GM23248 (cell line): Measurements from ENCODE around the gene KIF21A. TPM values are rescaled to one million over a fixed set of nuclear protein-coding genes. Genes with fewer than 3 reads are reported as not detected.

Experiments
- DNase-seq: peaks from one replicate; pipeline ENCODE4 v3.0.0-alpha.2; 2015
- H2AFZ ChIP-seq: fragments of 200-600 bp; sonication (generic); 2 replicates; pipeline ENCODE4 v1.6.1; 2016; ENCODE audit warnings: antibody characterized with exemption
- H3F3A ChIP-seq: fragments of 200-600 bp; sonication (generic); 2 replicates; pipeline ENCODE4 v1.6.1; 2016; ENCODE audit warnings: mild to moderate bottlenecking, antibody characterized with exemption, mixed run types; ENCODE audit not compliant: insufficient read depth
- H3K27ac ChIP-seq: fragments of 200-600 bp; sonication (generic); 2 replicates; pipeline ENCODE4 v1.5.1; 2016; ENCODE audit warnings: mild to moderate bottlenecking
- H3K27me3 ChIP-seq: fragments of 200-600 bp; sonication (generic); replicated peaks from 2 replicates; pipeline ENCODE4 v1.6.1; 2016; ENCODE audit warnings: mild to moderate bottlenecking; ENCODE audit not compliant: insufficient read depth
- H3K36me3 ChIP-seq: fragments of 200-600 bp; sonication (generic); 2 replicates; pipeline ENCODE4 v1.6.1; 2016; ENCODE audit warnings: low read depth, mild to moderate bottlenecking
- H3K4me1 ChIP-seq: fragments of 200-600 bp; sonication (generic); 2 replicates; pipeline ENCODE4 v1.6.1; 2016; ENCODE audit warnings: mild to moderate bottlenecking; ENCODE audit not compliant: insufficient read depth
- H3K4me2 ChIP-seq: fragments of 200-600 bp; sonication (generic); one replicate; pipeline ENCODE4 v1.6.1; 2016; ENCODE audit warnings: mild to moderate bottlenecking; ENCODE audit not compliant: unreplicated experiment
- H3K4me3 ChIP-seq: fragments of 200-600 bp; sonication (generic); 2 replicates; pipeline ENCODE4 v1.5.1; 2016; ENCODE audit warnings: mild to moderate bottlenecking
- H3K79me2 ChIP-seq: fragments of 200-600 bp; sonication (generic); 2 replicates; pipeline ENCODE4 v1.6.1; 2016; ENCODE audit warnings: mild to moderate bottlenecking; ENCODE audit not compliant: insufficient read depth
- H3K9ac ChIP-seq: fragments of 200-600 bp; sonication (generic); 2 replicates; pipeline ENCODE4 v1.6.1; 2016; ENCODE audit warnings: mild to moderate bottlenecking
- H3K9me2 ChIP-seq: fragments of 200-600 bp; sonication (generic); 2 replicates; pipeline ENCODE4 v1.6.1; 2016; ENCODE audit warnings: mixed run types, mild to moderate bottlenecking, moderate library complexity; ENCODE audit not compliant: insufficient read depth
- H3K9me3 ChIP-seq: fragments of 200-600 bp; sonication (generic); one replicate; pipeline ENCODE4 v1.6.1; 2017; ENCODE audit warnings: low read depth
- H4K20me1 ChIP-seq: fragments of 200-600 bp; sonication (generic); 2 replicates; pipeline ENCODE4 v1.6.0; 2016; ENCODE audit not compliant: insufficient read depth
- EZH2 ChIP-seq: fragments of 200-600 bp; sonication (generic); IDR thresholded peaks from 2 replicates; pipeline ENCODE4 v1.6.1; 2018; ENCODE audit warnings: antibody characterized with exemption, mild to moderate bottlenecking; ENCODE audit not compliant: insufficient read depth, poor library complexity, severe bottlenecking
- EZH2phosphoT487 ChIP-seq: fragments of 200-600 bp; sonication (generic); IDR thresholded peaks from 2 replicates; pipeline ENCODE4 v1.6.1; 2018; ENCODE audit warnings: antibody characterized with exemption, moderate library complexity, mild to moderate bottlenecking, low read depth; ENCODE audit not compliant: insufficient read depth
- WGBS, 2 experiments: methylation state at CpG; one replicate each; pipeline ENCODE4 v1.1.6; 2015 to 2017; ENCODE audit warnings: low lambda C conversion rate in 2 of 2, low coverage in 1 of 2; ENCODE audit errors: missing lambda C conversion rate in 2 of 2; 5-methylcytosine and 5-hydroxymethylcytosine counted together
- in situ Hi-C: fragments of 300-500 bp; cut with MboI; formaldehyde crosslinking; loops from 2 replicates; pipeline ENCODE4 v1.15.0; 2020
- polyA plus RNA-seq: library from polyadenylated mRNA; unstranded; fragments of >200 nt; fragmentation: Nextera tagmentation; extraction: Ambion mirVana; gene quantifications from 2 replicates; pipeline ENCODE4 v1.2.1, GENCODE V29; 2016
- total RNA-seq: library from RNA; depleted of rRNA; stranded (reverse); fragments of >200 nt; shearing (Covaris generic); gene quantifications from 2 replicates; pipeline ENCODE4 v1.2.3, GENCODE V29; 2014; rRNA removed

The KIF21A gene
- total and polyA plus RNA-seq, 2 experiments from 2014 or later, result 1.1 to 2.4 TPM

- DNase-seq, result peak; percentile 66
- no peaks in the 10 kb centered on the region for H4K20me1 ChIP-seq
- H2AFZ ChIP-seq, result no peak overlapping the region
- H3K4me3 ChIP-seq, result no peak overlapping the region
- no peaks in the 10 kb centered on the region for H3K9me3 ChIP-seq
- TF ChIP-seq EZH2phosphoT487 (no peak), EZH2 (no peak)
- no peaks in the 10 kb centered on the region for H3K36me3 ChIP-seq
- no peaks in the 10 kb centered on the region for H3F3A ChIP-seq
- no peaks in the 10 kb centered on the region for H3K79me2 ChIP-seq
- WGBS, 2 experiments, result 15 to 18% methylated on average over 8 of the region's 8 CpGs
- no peak overlapping the region for H3K27ac ChIP-seq
- peaks cover 13% of the 10 kb centered on the region; the same call in 1 of the 2 replicates for H3K27me3 ChIP-seq
- H3K9me2 ChIP-seq, result no peaks in the 10 kb centered on the region
- in situ Hi-C loops, result loop anchor here (10.0 kb wide), 1 partner anchor 948 kb away; no protein-coding TSS in a partner anchor
- H3K9ac ChIP-seq, result no peak overlapping the region
- H3K4me1 ChIP-seq, result no peaks in the 10 kb centered on the region
- H3K4me2 ChIP-seq, result no peak overlapping the region
Observed at GRCh38 chr12:39272871-39273655, 169.9 kb downstream of the KIF21A start.

GRCh38 chr12:39269492-39269891 is 173.4 kb downstream of the KIF21A start:
- Histone ChIP-seq H3K4me1 (no peaks in the 10 kb centered on the region), H3K9me3 (no peaks in the 10 kb centered on the region), H3K9ac (no peak overlapping the region), H2AFZ (no peak overlapping the region), H3K36me3 (no peaks in the 10 kb centered on the region), H3K27ac (no peak overlapping the region), H3K9me2 (no peaks in the 10 kb centered on the region), H3K79me2 (no peaks in the 10 kb centered on the region), H3F3A (no peaks in the 10 kb centered on the region), H4K20me1 (no peaks in the 10 kb centered on the region), H3K27me3 (peaks cover 13% of the 10 kb centered on the region; the same call in 1 of the 2 replicates), H3K4me2 (no peak overlapping the region), H3K4me3 (no peak overlapping the region)
- DNase-seq, result no peak
- in situ Hi-C loops, result no loop called here
- 53 to 57% methylated on average over 5 of the region's 5 CpGs for WGBS, 2 experiments
- TF ChIP-seq EZH2 (no peak), EZH2phosphoT487 (no peak)

GRCh38 chr12:39267886-39268285 is 175.0 kb downstream of the KIF21A start:
- Histone ChIP-seq H3K36me3 (no peaks in the 10 kb centered on the region), H3K9ac (no peak overlapping the region), H3K9me2 (no peaks in the 10 kb centered on the region), H3K27ac (no peak overlapping the region), H3K9me3 (no peaks in the 10 kb centered on the region), H3F3A (no peaks in the 10 kb centered on the region), H3K4me1 (no peaks in the 10 kb centered on the region), H3K79me2 (no peaks in the 10 kb centered on the region), H3K4me3 (no peak overlapping the region), H3K4me2 (no peak overlapping the region), H3K27me3 (peaks cover 11% of the 10 kb centered on the region; the same call in 1 of the 2 replicates), H4K20me1 (no peaks in the 10 kb centered on the region), H2AFZ (no peak overlapping the region)
- in situ Hi-C loops, result no loop called here
- no peak for TF ChIP-seq EZH2phosphoT487
- no peak for TF ChIP-seq EZH2
- no peak for DNase-seq
- 21 to 44% methylated on average over 1 of the region's 1 CpG for WGBS, 2 experiments

GRCh38 chr12:39252628-39253027 is 190.3 kb downstream of the KIF21A start:
- Histone ChIP-seq H3K4me1 (no peaks in the 10 kb centered on the region), H3F3A (no peaks in the 10 kb centered on the region), H2AFZ (no peak overlapping the region), H3K9ac (no peak overlapping the region), H3K9me2 (peaks cover 4% of the 10 kb centered on the region; the same call in 1 of the 2 replicates), H3K27ac (no peak overlapping the region), H3K27me3 (no peaks in the 10 kb centered on the region), H3K9me3 (no peaks in the 10 kb centered on the region), H3K4me2 (no peak overlapping the region), H3K36me3 (no peaks in the 10 kb centered on the region), H3K79me2 (no peaks in the 10 kb centered on the region), H3K4me3 (no peak overlapping the region), H4K20me1 (no peaks in the 10 kb centered on the region)
- in situ Hi-C loops, result no loop called here
- DNase-seq, result no peak
- WGBS, 2 experiments, result 6 to 9% methylated on average over 1 of the region's 1 CpG
- TF ChIP-seq EZH2 (no peak), EZH2phosphoT487 (no peak)

Other genes starting within 250 kb of the KIF21A start
- 0.11 TPM in 1 of 2 replicates, not detected in the other for gene ABCD2, start 176.7 kb upstream of the KIF21A start, total RNA-seq
- gene ABCD2, start 176.7 kb upstream of the KIF21A start, polyA plus RNA-seq, result not detected in 2 replicates